GM12874 (cell line): ENCODE results near the gene RAB22A.

Source experiments
- TF ChIP-seq, protein P1 (sequence below): IDR thresholded peaks from 2 replicates; pipeline ENCODE4 v1.5.1; 2011; ENCODE audit warnings: low read depth, mild to moderate bottlenecking, control low read depth, low read length, moderate library complexity; ENCODE audit not compliant: insufficient read depth

The RAB22A gene

DNA sequence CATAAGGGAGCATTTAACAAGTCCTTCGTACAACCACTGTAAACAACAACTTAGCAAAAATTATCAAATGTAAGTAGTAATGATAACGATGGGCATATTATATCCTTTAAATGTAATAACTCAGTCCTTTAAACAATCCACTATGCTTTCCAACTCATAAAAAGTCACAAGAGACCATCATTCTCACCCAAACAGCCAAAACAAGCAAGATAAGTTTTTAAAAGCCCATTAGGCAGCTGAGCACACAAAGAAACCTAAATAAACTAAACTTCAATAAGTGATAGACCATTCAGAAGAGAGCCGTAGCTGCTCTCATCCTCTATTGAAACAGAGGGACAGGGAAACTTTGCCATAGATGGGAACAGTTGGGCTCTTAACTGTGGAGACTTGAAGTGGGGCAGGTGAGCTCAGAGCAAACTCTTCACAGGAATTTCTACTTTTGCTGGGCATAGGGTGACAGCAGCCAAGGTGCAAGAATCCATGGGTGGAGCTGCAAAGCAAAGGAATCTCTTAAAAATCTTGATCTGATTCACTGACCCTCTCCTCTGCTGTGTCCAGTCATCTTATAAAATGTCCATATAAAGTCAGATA is 22.5 kb downstream of the RAB22A start:
- TF ChIP-seq, protein P1, sequence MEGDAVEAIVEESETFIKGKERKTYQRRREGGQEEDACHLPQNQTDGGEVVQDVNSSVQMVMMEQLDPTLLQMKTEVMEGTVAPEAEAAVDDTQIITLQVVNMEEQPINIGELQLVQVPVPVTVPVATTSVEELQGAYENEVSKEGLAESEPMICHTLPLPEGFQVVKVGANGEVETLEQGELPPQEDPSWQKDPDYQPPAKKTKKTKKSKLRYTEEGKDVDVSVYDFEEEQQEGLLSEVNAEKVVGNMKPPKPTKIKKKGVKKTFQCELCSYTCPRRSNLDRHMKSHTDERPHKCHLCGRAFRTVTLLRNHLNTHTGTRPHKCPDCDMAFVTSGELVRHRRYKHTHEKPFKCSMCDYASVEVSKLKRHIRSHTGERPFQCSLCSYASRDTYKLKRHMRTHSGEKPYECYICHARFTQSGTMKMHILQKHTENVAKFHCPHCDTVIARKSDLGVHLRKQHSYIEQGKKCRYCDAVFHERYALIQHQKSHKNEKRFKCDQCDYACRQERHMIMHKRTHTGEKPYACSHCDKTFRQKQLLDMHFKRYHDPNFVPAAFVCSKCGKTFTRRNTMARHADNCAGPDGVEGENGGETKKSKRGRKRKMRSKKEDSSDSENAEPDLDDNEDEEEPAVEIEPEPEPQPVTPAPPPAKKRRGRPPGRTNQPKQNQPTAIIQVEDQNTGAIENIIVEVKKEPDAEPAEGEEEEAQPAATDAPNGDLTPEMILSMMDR = no peak

DNA sequence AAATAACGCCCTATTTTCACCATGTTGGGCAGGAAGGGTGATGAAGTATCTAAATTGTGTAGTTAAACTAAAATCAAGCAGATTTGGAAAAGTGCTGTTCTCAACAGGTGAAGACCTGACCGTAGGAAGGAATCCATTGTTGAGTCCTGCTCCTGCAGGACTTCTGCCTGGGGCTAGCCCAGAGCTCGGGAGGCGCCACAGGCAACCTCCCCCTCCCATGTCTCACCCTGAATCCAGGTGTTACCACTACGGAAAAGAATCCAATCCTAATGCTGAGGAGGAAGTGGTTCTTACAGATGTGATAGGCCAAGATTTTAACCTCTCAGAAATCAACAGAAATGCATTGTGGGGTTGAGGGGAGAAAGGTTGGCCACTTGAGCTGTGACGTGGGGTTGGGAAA is 30.2 kb downstream of the RAB22A start:
- TF ChIP-seq, protein P1 = no peak

DNA sequence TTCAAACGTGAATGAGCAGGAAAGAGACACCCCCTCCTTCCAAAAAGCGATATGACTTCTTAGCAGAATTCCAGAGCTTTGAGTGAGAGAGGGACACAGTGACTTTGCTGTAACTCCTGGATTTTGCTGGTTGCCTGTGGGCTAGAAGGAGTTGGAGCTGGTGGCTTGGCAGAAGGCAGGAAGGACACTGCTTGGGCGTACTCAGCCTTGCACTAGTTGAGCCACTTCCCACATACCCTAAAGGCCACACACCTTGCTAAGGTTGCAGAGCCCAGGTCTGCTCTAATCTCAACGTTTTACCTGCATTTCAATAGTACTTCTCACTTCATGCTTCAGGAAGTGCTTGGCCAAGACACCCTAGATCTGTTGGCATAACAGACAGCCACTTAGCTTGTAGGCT is 30.6 kb downstream of the RAB22A start:
- TF ChIP-seq, protein P1 = no peak

DNA sequence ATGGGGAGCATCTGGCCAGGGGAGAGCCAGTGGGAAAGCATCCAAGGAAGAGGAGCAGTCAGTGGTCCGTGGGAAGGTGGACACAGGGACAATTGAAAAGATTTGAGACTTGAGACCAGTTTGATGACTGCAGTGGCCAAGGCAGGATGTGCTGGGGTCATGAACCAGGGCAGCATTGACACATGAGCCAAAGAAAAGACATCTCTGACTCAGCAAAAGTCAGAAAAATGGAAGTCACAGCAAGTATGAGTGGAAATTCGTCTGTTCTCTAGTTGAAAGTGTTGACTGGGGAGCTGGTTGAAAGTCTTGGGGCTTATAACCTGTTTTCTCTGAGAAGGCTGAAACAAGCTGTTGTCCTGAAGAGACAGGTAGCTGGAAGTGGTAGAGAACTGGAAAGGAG is 31.3 kb downstream of the RAB22A start:
- TF ChIP-seq, protein P1 = no peak

DNA sequence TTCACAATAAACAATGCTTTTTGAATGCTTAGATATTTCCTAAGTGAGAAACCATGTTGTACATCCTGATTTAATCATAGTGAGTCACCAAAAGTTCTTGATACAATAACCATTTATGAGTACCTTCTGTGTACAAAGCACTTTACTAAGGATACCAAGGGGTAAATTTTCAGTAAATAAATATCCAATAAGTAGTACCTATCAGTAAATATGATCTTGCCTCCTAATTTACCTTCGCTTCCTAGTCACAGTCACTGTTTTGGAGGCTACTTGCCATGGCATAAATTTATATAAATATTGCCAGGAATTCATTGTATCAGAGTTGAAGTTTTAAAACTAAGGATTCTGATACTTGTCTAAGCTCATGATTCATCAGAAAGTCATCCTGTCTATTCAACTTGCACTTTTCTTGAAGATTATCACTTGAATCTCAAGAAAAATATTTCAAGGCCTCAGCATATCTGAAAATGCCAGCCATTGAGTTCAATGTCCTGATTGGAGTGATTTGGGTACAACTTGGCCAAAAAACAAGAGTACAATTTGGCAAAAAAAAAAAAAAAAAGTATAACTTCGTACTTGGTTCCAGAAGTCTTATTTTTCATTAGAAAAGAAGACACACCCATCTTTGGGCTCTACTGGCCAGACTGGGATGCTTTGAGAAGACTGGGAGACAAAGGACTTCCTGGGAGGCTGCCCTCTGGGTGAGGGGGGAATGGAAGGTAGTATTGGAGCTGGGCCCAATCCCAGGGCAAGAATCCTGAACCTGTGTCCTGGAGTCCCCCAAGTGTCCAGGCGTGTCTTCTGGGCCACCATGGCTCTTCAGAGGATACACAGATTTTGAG is 32.8 kb downstream of the RAB22A start:
- TF ChIP-seq, protein P1 = no peak

DNA sequence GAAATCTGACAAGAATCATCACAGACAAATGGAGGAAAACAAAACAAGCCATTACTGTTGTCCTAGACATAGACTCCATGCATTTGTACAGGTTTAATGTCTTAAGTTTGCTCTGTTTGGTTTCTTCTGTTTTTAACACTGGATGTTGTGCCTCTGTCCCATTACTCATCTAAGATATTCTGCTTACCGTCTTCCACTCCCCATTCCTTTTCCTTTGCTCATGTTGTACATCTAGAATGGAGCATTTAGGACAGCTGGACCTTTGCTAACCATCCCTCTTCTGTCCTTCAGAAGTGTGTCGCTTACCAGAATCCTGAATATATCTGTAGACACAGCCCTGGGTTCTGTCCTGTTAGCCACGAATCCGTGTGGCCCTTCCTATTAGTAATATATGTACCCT is 35.2 kb downstream of the RAB22A start:
- TF ChIP-seq, protein P1 = no peak

DNA sequence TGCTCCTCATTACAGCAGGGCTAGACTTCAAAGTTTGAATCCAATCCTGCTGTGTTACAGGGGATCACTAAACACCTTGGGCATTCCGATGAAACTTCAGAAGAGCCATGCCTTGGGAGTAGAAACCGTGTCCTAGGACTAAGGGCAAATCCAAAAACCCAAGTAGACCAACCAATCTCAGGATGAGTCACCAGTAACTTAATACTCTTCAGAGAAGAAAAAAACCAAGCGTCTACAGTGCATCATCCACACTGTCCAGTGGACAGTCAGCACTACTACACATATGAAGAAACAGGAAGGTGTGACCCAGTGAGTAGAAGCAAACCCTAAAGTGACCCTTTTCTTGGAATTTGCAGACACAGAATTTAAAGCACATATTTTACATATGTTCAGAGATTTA is 40.1 kb downstream of the RAB22A start:
- TF ChIP-seq, protein P1 = no peak
